Neural cell (in vitro differentiated cells): ENCODE measurements around the gene GRIN2C. TPM values are rescaled to one million over a fixed set of nuclear protein-coding genes. Genes with fewer than 3 reads are reported as not detected.

ENCODE experiments used
- H2AFZ ChIP-seq: fragments of 200-600, 300-800 bp; sonication (generic), shearing (Covaris generic); 2 replicates; pipeline ENCODE4 v1.6.0; 2014; ENCODE audit warnings: low read depth, mild to moderate bottlenecking, antibody characterized with exemption, low read length, moderate library complexity
- H3F3A ChIP-seq: fragments of 200-600 bp; shearing (Covaris generic); 2 replicates; pipeline ENCODE4 v1.6.1; 2016; ENCODE audit warnings: mild to moderate bottlenecking, moderate library complexity, mixed read lengths, antibody characterized with exemption, low read length; ENCODE audit not compliant: insufficient read depth, poor library complexity, severe bottlenecking
- H3K27ac ChIP-seq: fragments of 200-600, 300-800 bp; sonication (generic), shearing (Covaris generic); 2 replicates; pipeline ENCODE4 v1.5.1; 2014; ENCODE audit warnings: mild to moderate bottlenecking, low read length, moderate library complexity
- H3K27me3 ChIP-seq: fragments of 300-800, 200-600 bp; sonication (generic), shearing (Covaris generic); 2 replicates; pipeline ENCODE4 v1.6.0; 2014; ENCODE audit warnings: mild to moderate bottlenecking, low read depth, low read length, moderate library complexity; ENCODE audit not compliant: insufficient read depth
- H3K36me3 ChIP-seq: fragments of 300-800, 200-600 bp; sonication (generic), shearing (Covaris generic); 2 replicates; pipeline ENCODE4 v1.5.1; 2014; ENCODE audit warnings: mild to moderate bottlenecking, antibody characterized with exemption, low read length, moderate library complexity; ENCODE audit not compliant: insufficient read depth
- H3K4me2 ChIP-seq: fragments of 300-800, 200-600 bp; sonication (generic), shearing (Covaris generic); 2 replicates; pipeline ENCODE4 v1.6.0; 2014; ENCODE audit warnings: mild to moderate bottlenecking, low read length
- H3K4me3 ChIP-seq: fragments of 300-800, 200-600 bp; sonication (generic), shearing (Covaris generic); 2 replicates; pipeline ENCODE4 v1.5.1; 2014; ENCODE audit warnings: mild to moderate bottlenecking, low read length, moderate library complexity
- H3K79me2 ChIP-seq: fragments of 200-600 bp; shearing (Covaris generic); replicated peaks from 2 replicates; pipeline ENCODE4 v1.6.0; 2014; ENCODE audit warnings: mild to moderate bottlenecking, low read length, moderate library complexity; ENCODE audit not compliant: insufficient read depth
- H3K9ac ChIP-seq: fragments of 300-800, 200-600 bp; sonication (generic), shearing (Covaris generic); 2 replicates; pipeline ENCODE4 v1.6.1; 2016; ENCODE audit warnings: mild to moderate bottlenecking, low read length, mixed read lengths
- H3K9me2 ChIP-seq: fragments of 200-600 bp; shearing (Covaris generic); 2 replicates; pipeline ENCODE4 v1.6.1; 2016; ENCODE audit warnings: mild to moderate bottlenecking, low read length, mixed read lengths; ENCODE audit not compliant: insufficient read depth
- H3K9me3 ChIP-seq: fragments of 200-600, 300-800 bp; sonication (generic), shearing (Covaris generic); 2 replicates; pipeline ENCODE4 v1.6.1; 2016; ENCODE audit warnings: mild to moderate bottlenecking, mixed run types, low read length, moderate library complexity, mixed read lengths
- H4K20me1 ChIP-seq: fragments of 200-600 bp; shearing (Covaris generic); 2 replicates; pipeline ENCODE4 v1.6.1; 2016; ENCODE audit warnings: mild to moderate bottlenecking, mixed run types; ENCODE audit not compliant: insufficient read depth
- EP300 ChIP-seq: fragments of 450-650 bp; conservative IDR thresholded peaks from 2 replicates; pipeline ENCODE4 v1.6.1; 2014; ENCODE audit warnings: antibody characterized with exemption, mild to moderate bottlenecking, moderate library complexity; ENCODE audit not compliant: poor library complexity, severe bottlenecking
- EZH2 ChIP-seq: fragments of 200-600, 300-800 bp; shearing (Covaris generic), sonication (generic); IDR thresholded peaks from 2 replicates; pipeline ENCODE4 v1.6.1; 2014; ENCODE audit warnings: antibody characterized with exemption, low read length, borderline replicate concordance, mild to moderate bottlenecking; ENCODE audit not compliant: insufficient read depth, poor library complexity, severe bottlenecking
- MXI1 ChIP-seq: fragments of 450-650 bp; conservative IDR thresholded peaks from 2 replicates; pipeline ENCODE4 v1.6.1; 2014; ENCODE audit warnings: antibody characterized with exemption, mild to moderate bottlenecking; ENCODE audit not compliant: poor library complexity, severe bottlenecking
- POLR2AphosphoS5 ChIP-seq: IDR thresholded peaks from 2 replicates; pipeline ENCODE4 v1.6.1; 2012
- RAD21 ChIP-seq: fragments of 450-650 bp; conservative IDR thresholded peaks from 2 replicates; pipeline ENCODE4 v1.6.1; 2014; ENCODE audit warnings: antibody characterized with exemption, mild to moderate bottlenecking, moderate library complexity
- SMC3 ChIP-seq: fragments of 450-650 bp; conservative IDR thresholded peaks from 2 replicates; pipeline ENCODE4 v1.6.1; 2014; ENCODE audit warnings: antibody characterized with exemption, mild to moderate bottlenecking, moderate library complexity; ENCODE audit not compliant: poor library complexity
- TAF1 ChIP-seq: IDR thresholded peaks from 2 replicates; pipeline ENCODE4 v1.6.1; 2012; ENCODE audit warnings: low read depth
- polyA plus RNA-seq: library from polyadenylated mRNA; depleted of rRNA; stranded (reverse); fragments of >200 nt; gene quantifications from 2 replicates; pipeline ENCODE4 v1.2.3, GENCODE V29; 2014
- TF ChIP-seq, protein P1 (sequence below): IDR thresholded peaks from 2 replicates; pipeline ENCODE4 v1.6.1; 2012; ENCODE audit warnings: borderline replicate concordance
- TF ChIP-seq, protein P2 (sequence below): fragments of 450-650 bp; IDR thresholded peaks from 2 replicates; pipeline ENCODE4 v1.5.1; 2014; ENCODE audit warnings: antibody characterized with exemption, mild to moderate bottlenecking, moderate library complexity; ENCODE audit not compliant: poor library complexity, severe bottlenecking

The GRIN2C gene
- polyA plus RNA-seq, 1 donor from 2014 or later: 0.04 TPM

DNA sequence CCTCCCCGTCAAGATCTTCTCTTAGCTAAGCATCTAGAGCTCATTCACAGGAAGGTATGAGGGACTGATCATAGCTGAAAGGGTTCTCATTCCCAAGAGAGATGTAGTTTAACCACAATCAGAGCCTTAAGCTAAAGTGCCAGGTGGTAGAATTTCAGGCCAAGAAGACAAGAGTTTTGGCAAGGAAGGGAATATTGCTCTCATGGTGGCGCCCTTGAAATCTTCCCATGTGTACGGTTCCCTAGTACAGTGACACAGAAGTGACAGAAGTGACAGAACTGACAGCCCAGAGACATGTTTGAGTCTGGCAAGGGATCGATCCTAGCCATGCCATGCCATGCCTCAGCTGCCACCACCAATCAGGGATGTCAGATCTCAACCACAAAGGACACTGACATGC is 2.5 kb downstream of the GRIN2C start:
- Histone ChIP-seq H3K36me3 (no peaks in the 10 kb centered on the region), H3F3A (no peaks in the 10 kb centered on the region), H3K4me2 (no peak overlapping the region), H4K20me1 (no peaks in the 10 kb centered on the region), H3K27me3 (peaks cover 93% of the 10 kb centered on the region), H3K9me3 (no peaks in the 10 kb centered on the region), H3K9ac (no peak overlapping the region), H3K79me2 (no peaks in the 10 kb centered on the region), H3K4me3 (no peak overlapping the region), H2AFZ (no peak overlapping the region), H3K27ac (no peak overlapping the region), H3K9me2 (no peaks in the 10 kb centered on the region)
- TF ChIP-seq EP300 (peak; percentile 16), RAD21 (no peak)

DNA sequence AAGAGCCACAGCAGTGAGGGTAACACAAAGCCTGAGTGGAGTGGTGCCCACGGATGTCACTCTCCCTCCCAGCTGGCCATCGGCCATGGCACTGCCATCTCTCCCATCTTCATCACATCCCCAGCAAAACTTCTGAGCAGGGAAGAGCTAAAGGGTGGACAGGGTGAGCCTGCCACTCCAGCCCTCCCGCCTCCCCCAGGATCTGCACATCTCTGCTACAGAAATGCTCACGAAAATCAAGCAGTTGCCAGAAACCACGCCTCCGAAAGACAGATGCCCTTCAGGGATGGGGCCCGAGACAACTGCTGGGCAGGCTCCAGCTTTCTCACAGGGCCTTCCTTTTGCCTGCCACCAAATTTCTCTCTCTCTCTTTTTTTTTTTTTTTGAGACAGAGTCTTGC is 3.6 kb downstream of the GRIN2C start:
- no peak overlapping the region for H3K27ac ChIP-seq
- H2AFZ ChIP-seq: no peak overlapping the region
- H3K79me2 ChIP-seq: no peaks in the 10 kb centered on the region
- H3K9me2 ChIP-seq: no peaks in the 10 kb centered on the region
- TF ChIP-seq SMC3 (no peak), TAF1 (no peak), POLR2AphosphoS5 (no peak), EP300 (no peak), EZH2 (no peak), MXI1 (no peak), RAD21 (no peak)
- TF ChIP-seq, protein P1, sequence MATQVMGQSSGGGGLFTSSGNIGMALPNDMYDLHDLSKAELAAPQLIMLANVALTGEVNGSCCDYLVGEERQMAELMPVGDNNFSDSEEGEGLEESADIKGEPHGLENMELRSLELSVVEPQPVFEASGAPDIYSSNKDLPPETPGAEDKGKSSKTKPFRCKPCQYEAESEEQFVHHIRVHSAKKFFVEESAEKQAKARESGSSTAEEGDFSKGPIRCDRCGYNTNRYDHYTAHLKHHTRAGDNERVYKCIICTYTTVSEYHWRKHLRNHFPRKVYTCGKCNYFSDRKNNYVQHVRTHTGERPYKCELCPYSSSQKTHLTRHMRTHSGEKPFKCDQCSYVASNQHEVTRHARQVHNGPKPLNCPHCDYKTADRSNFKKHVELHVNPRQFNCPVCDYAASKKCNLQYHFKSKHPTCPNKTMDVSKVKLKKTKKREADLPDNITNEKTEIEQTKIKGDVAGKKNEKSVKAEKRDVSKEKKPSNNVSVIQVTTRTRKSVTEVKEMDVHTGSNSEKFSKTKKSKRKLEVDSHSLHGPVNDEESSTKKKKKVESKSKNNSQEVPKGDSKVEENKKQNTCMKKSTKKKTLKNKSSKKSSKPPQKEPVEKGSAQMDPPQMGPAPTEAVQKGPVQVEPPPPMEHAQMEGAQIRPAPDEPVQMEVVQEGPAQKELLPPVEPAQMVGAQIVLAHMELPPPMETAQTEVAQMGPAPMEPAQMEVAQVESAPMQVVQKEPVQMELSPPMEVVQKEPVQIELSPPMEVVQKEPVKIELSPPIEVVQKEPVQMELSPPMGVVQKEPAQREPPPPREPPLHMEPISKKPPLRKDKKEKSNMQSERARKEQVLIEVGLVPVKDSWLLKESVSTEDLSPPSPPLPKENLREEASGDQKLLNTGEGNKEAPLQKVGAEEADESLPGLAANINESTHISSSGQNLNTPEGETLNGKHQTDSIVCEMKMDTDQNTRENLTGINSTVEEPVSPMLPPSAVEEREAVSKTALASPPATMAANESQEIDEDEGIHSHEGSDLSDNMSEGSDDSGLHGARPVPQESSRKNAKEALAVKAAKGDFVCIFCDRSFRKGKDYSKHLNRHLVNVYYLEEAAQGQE: no peak
- TF ChIP-seq, protein P2, sequence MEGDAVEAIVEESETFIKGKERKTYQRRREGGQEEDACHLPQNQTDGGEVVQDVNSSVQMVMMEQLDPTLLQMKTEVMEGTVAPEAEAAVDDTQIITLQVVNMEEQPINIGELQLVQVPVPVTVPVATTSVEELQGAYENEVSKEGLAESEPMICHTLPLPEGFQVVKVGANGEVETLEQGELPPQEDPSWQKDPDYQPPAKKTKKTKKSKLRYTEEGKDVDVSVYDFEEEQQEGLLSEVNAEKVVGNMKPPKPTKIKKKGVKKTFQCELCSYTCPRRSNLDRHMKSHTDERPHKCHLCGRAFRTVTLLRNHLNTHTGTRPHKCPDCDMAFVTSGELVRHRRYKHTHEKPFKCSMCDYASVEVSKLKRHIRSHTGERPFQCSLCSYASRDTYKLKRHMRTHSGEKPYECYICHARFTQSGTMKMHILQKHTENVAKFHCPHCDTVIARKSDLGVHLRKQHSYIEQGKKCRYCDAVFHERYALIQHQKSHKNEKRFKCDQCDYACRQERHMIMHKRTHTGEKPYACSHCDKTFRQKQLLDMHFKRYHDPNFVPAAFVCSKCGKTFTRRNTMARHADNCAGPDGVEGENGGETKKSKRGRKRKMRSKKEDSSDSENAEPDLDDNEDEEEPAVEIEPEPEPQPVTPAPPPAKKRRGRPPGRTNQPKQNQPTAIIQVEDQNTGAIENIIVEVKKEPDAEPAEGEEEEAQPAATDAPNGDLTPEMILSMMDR: no peak
- no peaks in the 10 kb centered on the region for H3K9me3 ChIP-seq
- no peaks in the 10 kb centered on the region for H4K20me1 ChIP-seq
- H3K27me3 ChIP-seq: peaks cover 96% of the 10 kb centered on the region
- H3K9ac ChIP-seq: no peak overlapping the region
- H3K4me2 ChIP-seq: no peak overlapping the region
- H3K4me3 ChIP-seq: no peak overlapping the region
- no peaks in the 10 kb centered on the region for H3K36me3 ChIP-seq
- H3F3A ChIP-seq: no peaks in the 10 kb centered on the region

DNA sequence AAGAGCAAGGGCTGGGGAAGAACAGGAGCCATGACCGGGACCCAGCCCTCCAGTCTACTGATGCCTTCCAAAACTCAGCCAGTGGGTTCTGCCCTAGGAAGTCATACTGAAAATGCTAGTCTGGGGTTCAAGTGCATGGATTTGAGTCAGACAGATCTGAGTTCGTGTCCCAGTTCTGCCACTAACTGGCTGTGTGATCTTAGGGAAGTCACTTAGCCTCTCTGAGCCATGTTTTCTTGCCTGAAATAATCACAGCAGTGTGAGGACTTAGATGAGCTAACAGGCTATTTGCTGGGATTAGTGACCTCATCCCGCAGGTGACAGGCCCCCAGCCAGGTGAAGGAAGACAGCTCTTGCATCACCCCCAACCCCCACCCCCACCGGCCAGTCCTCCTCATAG is 4.4 kb downstream of the GRIN2C start:
- peaks cover 96% of the 10 kb centered on the region for H3K27me3 ChIP-seq
- no peak overlapping the region for H3K27ac ChIP-seq
- TF ChIP-seq, protein P2: no peak
- TF ChIP-seq, protein P1: no peak
- TF ChIP-seq TAF1 (no peak), RAD21 (no peak), EZH2 (no peak), POLR2AphosphoS5 (no peak), SMC3 (no peak), MXI1 (no peak), EP300 (no peak)

More for the DNA sequence above, 4.4 kb downstream of the GRIN2C start:
- Histone ChIP-seq H3K9me2 (no peaks in the 10 kb centered on the region), H3K4me3 (no peak overlapping the region), H3K4me2 (no peak overlapping the region), H2AFZ (no peak overlapping the region), H4K20me1 (no peaks in the 10 kb centered on the region), H3K9ac (no peak overlapping the region), H3F3A (no peaks in the 10 kb centered on the region), H3K9me3 (no peaks in the 10 kb centered on the region), H3K79me2 (no peaks in the 10 kb centered on the region), H3K36me3 (no peaks in the 10 kb centered on the region)
